K562 (cell line): ENCODE data around the gene RPTOR. TPM values are rescaled to one million over a fixed set of nuclear protein-coding genes. Genes with fewer than 3 reads are reported as not detected.

ENCODE experiments used
- ATAC-seq: fragments of 200-7000 bp; cut with Tn5 transposase; 3 replicates; pipeline ENCODE4 v1.9.1; 2020; ENCODE audit warnings: moderate library complexity
- BruUV-seq: library from RNA; stranded (reverse); fragments of 400-500 nt; replicated peaks from 2 replicates; lab custom pipeline; 2021; lab: Mats Ljungman, UMichigan
- CTCF ChIA-PET: fragments of 300-600 bp; formaldehyde crosslinking; extraction: SDS; loops from one replicate; lab custom pipeline; 2021; ENCODE audit warnings: low intra/inter-chr PET ratio; lab: Yijun Ruan, JAX
- POLR2A ChIA-PET: fragments of 300-600, 350-650 bp; sonication (Branson Sonifier 250); formaldehyde crosslinking; extraction: SDS; loops from one replicate; lab custom pipeline; 2021; ENCODE audit warnings: antibody characterized with exemption, inconsistent platforms; lab: Yijun Ruan, JAX
- DNase-seq, 4 experiments: peaks; one replicate each; pipeline versions ENCODE4 v3.0.0 to v3.0.0-alpha.2; 2011 to 2018; ENCODE audit warnings: low spot score in 3 of 4, mixed read lengths in 3 of 4; ENCODE audit errors: extremely low read depth in 1 of 4
- FAIRE-seq: peaks from 2 replicates; lab custom pipeline; 2011; peaks lifted over from hg19 to GRCh38; lab: Jason Lieb, UNC
- H2AFZ ChIP-seq: 2 replicates; pipeline ENCODE4 v1.6.0; 2011; ENCODE audit warnings: low read depth, low read length, control low read depth, inconsistent platforms
- H3K27ac ChIP-seq: fragments of 200-600 bp; 3 replicates; pipeline ENCODE4 v1.8.0; 2011; ENCODE audit warnings: low read depth, mild to moderate bottlenecking, control low read depth, inconsistent platforms, low read length, moderate library complexity, mixed read lengths; ENCODE audit errors: extremely low read depth
- H3K27me3 ChIP-seq, 2 experiments: fragments of 300-600 bp in 1 of 2; 2 replicates in 1 of 2; 3 replicates in 1 of 2; pipeline versions ENCODE4 v1.6.0 to v1.8.0; 2011; ENCODE audit warnings: inconsistent platforms in 2 of 2, low read length in 2 of 2, mild to moderate bottlenecking in 1 of 2, mixed read lengths in 1 of 2, moderate library complexity in 1 of 2; ENCODE audit not compliant: control insufficient read depth in 2 of 2, insufficient read depth in 2 of 2
- H3K36me3 ChIP-seq: fragments of 300-600 bp; 3 replicates; pipeline ENCODE4 v1.8.0; 2011; ENCODE audit warnings: mild to moderate bottlenecking, low read length, inconsistent platforms; ENCODE audit not compliant: control insufficient read depth, insufficient read depth
- H3K4me1 ChIP-seq, 2 experiments: fragments of 200-600 bp in 1 of 2; replicated peaks in 1 of 2; 2 replicates in 1 of 2; 3 replicates in 1 of 2; pipeline versions ENCODE4 v1.5.1 to v1.8.0; 2011; ENCODE audit warnings: inconsistent platforms in 2 of 2, low read length in 2 of 2, mild to moderate bottlenecking in 1 of 2, mixed read lengths in 1 of 2, moderate library complexity in 1 of 2; ENCODE audit not compliant: control insufficient read depth in 2 of 2, insufficient read depth in 2 of 2
- H3K4me2 ChIP-seq: 2 replicates; pipeline ENCODE4 v1.6.1; 2011; ENCODE audit warnings: low read length, control low read depth, inconsistent platforms, mixed read lengths; ENCODE audit not compliant: insufficient read depth
- H3K4me3 ChIP-seq: fragments of 200-600 bp; sonication (generic), shearing (Covaris generic); 2 replicates; pipeline ENCODE4 v1.5.1; 2016; ENCODE audit warnings: control low read depth, inconsistent platforms
- H3K79me2 ChIP-seq: fragments of 200-600 bp; 3 replicates; pipeline ENCODE4 v1.8.0; 2011; ENCODE audit warnings: low read length, inconsistent platforms; ENCODE audit not compliant: control insufficient read depth, insufficient read depth
- H3K9ac ChIP-seq, 2 experiments: 2 replicates each; pipeline versions ENCODE4 v1.6.0 to v1.6.1; 2011; ENCODE audit warnings: low read depth in 2 of 2, low read length in 2 of 2, control low read depth in 1 of 2, inconsistent platforms in 1 of 2, mild to moderate bottlenecking in 1 of 2, mixed read lengths in 1 of 2; ENCODE audit not compliant: insufficient read depth in 1 of 2
- H3K9me1 ChIP-seq: one replicate; pipeline ENCODE4 v1.6.0; 2011; ENCODE audit warnings: inconsistent platforms, mild to moderate bottlenecking, low read length, moderate library complexity; ENCODE audit not compliant: control insufficient read depth, insufficient read depth
- H3K9me3 ChIP-seq: replicated peaks from 2 replicates; pipeline ENCODE4 v1.5.1; 2011; ENCODE audit warnings: low read depth, low read length, inconsistent platforms; ENCODE audit not compliant: control insufficient read depth, insufficient read depth
- H4K20me1 ChIP-seq: replicated peaks from 2 replicates; pipeline ENCODE4 v1.6.1; 2011; ENCODE audit warnings: low read length, inconsistent platforms, mixed read lengths; ENCODE audit not compliant: control insufficient read depth, insufficient read depth
- ARID1B ChIP-seq: fragments of 450-650 bp; IDR thresholded peaks from 2 replicates; pipeline ENCODE4 v1.6.1; 2016; ENCODE audit warnings: antibody characterized with exemption, mild to moderate bottlenecking, inconsistent platforms
- GABPB1 ChIP-seq: sonication (generic); formaldehyde crosslinking; IDR thresholded peaks from 2 replicates; pipeline ENCODE4 v1.8.0; 2022; ENCODE audit warnings: mild to moderate bottlenecking, missing genetic modification reagents
- KAT8 ChIP-seq: fragments of 450-650 bp; IDR thresholded peaks from 2 replicates; pipeline ENCODE4 v1.6.1; 2016; ENCODE audit warnings: low read depth, mild to moderate bottlenecking
- POLR3A ChIP-seq: IDR thresholded peaks from 2 replicates; pipeline ENCODE4 v1.6.1; 2011; ENCODE audit warnings: borderline replicate concordance, mild to moderate bottlenecking, moderate library complexity; ENCODE audit not compliant: insufficient read length, insufficient read depth; ENCODE audit errors: extremely low read depth
- ZNF175 ChIP-seq: fragments of 200-800 bp; sonication (Bioruptor generic); IDR thresholded peaks from 2 replicates; pipeline ENCODE4 v1.6.1; 2016; ENCODE audit warnings: low read depth, mild to moderate bottlenecking, missing genetic modification characterization, missing compliant biosample characterization
- ZNF239 ChIP-seq: fragments of 250-450 bp; sonication (Bioruptor Pico); IDR thresholded peaks from 2 replicates; pipeline ENCODE4 v1.4.0; 2020; ENCODE audit warnings: mild to moderate bottlenecking
- ZNF668 ChIP-seq: fragments of 250-450 bp; sonication (Bioruptor Pico); IDR thresholded peaks from 2 replicates; pipeline ENCODE4 v1.8.0; 2022; ENCODE audit warnings: mild to moderate bottlenecking, inconsistent platforms
- ZNF780A ChIP-seq: fragments of 250-450 bp; sonication (Bioruptor Pico); IDR thresholded peaks from 2 replicates; pipeline ENCODE4 v1.5.0; 2021; ENCODE audit warnings: mild to moderate bottlenecking
- WGBS: fragments of 100-300 bp; shearing (Covaris generic); methylation state at CpG from one replicate; pipeline ENCODE4 v1.1.6; 2016; ENCODE audit warnings: low coverage, mixed read lengths; ENCODE audit not compliant: insufficient coverage; ENCODE audit errors: missing lambda C conversion rate; 5-methylcytosine and 5-hydroxymethylcytosine counted together
- in situ Hi-C: fragments of 300-500 bp; cut with MboI; formaldehyde crosslinking; loops from 4 replicates; pipeline ENCODE4 v1.15.0; 2018; ENCODE audit warnings: inconsistent platforms, mixed read lengths
- intact Hi-C: fragments of 100-400 bp; cut with micrococcal nuclease; formaldehyde crosslinking; loops from 2 replicates; pipeline ENCODE4 v1.14.2; 2022
- polyA plus RNA-seq, 8 experiments: library from polyadenylated mRNA; depleted of rRNA in 4 of 8; stranded (reverse) in 5 of 8; unstranded in 3 of 8; fragments of >200 nt; fragmentation: Nextera tagmentation in 2 of 8; fragmentation: Illumina TruSeq in 1 of 8; extraction: Ambion mirVana in 2 of 8; extraction: Trizol in 1 of 8; gene quantifications; 2 replicates each; pipeline versions ENCODE4 v1.2.1 to v1.2.3, GENCODE V29; 2011 to 2014; ENCODE audit warnings: inconsistent platforms in 1 of 8, missing spikeins in 1 of 8
- total RNA-seq, 7 experiments: library from RNA; depleted of rRNA in 6 of 7; stranded (reverse); fragments of >200 nt in 6 of 7; fragmentation: Illumina TruSeq in 2 of 7; extraction: Trizol in 2 of 7; gene quantifications; 2 replicates each; pipeline versions ENCODE4 v1.2.1 to v1.2.3, GENCODE V29; 2011 to 2021; ENCODE audit warnings: low replicate concordance in 1 of 7
- TF ChIP-seq, protein P1 (sequence below): sonication (generic); formaldehyde crosslinking; IDR thresholded peaks from 2 replicates; pipeline ENCODE4 v1.8.1; 2022; ENCODE audit warnings: missing genetic modification reagents
- TF ChIP-seq, protein P2 (sequence below): sonication (generic); formaldehyde crosslinking; IDR thresholded peaks from 2 replicates; pipeline ENCODE4 v1.8.1; 2023; ENCODE audit warnings: mild to moderate bottlenecking, missing genetic modification reagents
- TF ChIP-seq, protein P3 (sequence below): sonication (generic); formaldehyde crosslinking; IDR thresholded peaks from 2 replicates; pipeline ENCODE4 v1.8.0; 2022; ENCODE audit warnings: mild to moderate bottlenecking, missing genetic modification reagents

The RPTOR gene
- total and polyA plus RNA-seq, 9 of the 15 experiments (the other 6 are each of a cell fraction or from before 2014, with no cell fraction given) = 0.24 to 54.1 (median 10.2) TPM

DNA sequence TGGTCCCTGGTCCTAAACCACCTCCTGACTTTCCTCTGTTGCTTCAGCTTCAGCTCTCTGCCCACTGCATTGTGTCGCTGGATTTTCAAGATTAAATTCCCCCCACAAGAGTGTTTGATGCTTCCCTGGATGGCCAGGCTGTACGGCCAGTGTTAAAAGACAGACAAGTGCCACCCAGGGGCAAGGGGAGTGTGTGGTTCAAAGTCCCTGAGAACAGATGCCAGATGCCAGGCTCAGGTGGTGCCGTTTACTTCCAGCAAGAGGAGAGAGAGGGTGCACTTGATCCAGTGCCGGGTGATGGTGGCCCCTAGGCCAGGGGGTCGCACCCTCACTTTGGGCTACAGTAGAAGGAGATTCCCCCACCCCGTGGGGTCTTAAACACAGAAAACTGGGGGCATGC lies 109.2 kb downstream of the RPTOR start:
- Histone ChIP-seq H3K27me3 (no peaks in the 10 kb centered on the region), H3K9me1 (no peaks in the 10 kb centered on the region), H3K79me2 (peaks cover 67% of the 10 kb centered on the region), H3K4me1 (peaks cover 17 to 18% of the 10 kb centered on the region in 2 experiments), H3K36me3 (peaks cover 7% of the 10 kb centered on the region; the same call in 2 of the 3 replicates), H4K20me1 (peaks cover 6% of the 10 kb centered on the region; the same call in 1 of the 2 replicates), H3K4me2 (no peak overlapping the region), H3K4me3 (no peak overlapping the region), H3K9ac (no peak overlapping the region), H3K9me3 (no peaks in the 10 kb centered on the region), H3K27ac (no peak overlapping the region), H2AFZ (no peak overlapping the region)
- no peak for FAIRE-seq
- in situ Hi-C loops (no loop called here), intact Hi-C loops (loop anchor here (5.0 kb wide), 1 partner anchor 227 kb away; no protein-coding TSS in a partner anchor)
- ChIA-PET CTCF (no interaction called here), POLR2A (interaction anchor here (0.6 kb wide), 1 partner anchor 30 kb away, joined by 3 read pairs; no protein-coding TSS in a partner anchor)
- DNase-seq = no peak
- TF ChIP-seq, protein P1, sequence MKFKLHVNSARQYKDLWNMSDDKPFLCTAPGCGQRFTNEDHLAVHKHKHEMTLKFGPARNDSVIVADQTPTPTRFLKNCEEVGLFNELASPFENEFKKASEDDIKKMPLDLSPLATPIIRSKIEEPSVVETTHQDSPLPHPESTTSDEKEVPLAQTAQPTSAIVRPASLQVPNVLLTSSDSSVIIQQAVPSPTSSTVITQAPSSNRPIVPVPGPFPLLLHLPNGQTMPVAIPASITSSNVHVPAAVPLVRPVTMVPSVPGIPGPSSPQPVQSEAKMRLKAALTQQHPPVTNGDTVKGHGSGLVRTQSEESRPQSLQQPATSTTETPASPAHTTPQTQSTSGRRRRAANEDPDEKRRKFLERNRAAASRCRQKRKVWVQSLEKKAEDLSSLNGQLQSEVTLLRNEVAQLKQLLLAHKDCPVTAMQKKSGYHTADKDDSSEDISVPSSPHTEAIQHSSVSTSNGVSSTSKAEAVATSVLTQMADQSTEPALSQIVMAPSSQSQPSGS (CRISPR knock-in tag) = no peak
- TF ChIP-seq ZNF175 = no peak
- BruUV-seq = no TSS peak
- 97% methylated on average over 6 of the region's 6 CpGs for WGBS
- ATAC-seq = no peak

DNA sequence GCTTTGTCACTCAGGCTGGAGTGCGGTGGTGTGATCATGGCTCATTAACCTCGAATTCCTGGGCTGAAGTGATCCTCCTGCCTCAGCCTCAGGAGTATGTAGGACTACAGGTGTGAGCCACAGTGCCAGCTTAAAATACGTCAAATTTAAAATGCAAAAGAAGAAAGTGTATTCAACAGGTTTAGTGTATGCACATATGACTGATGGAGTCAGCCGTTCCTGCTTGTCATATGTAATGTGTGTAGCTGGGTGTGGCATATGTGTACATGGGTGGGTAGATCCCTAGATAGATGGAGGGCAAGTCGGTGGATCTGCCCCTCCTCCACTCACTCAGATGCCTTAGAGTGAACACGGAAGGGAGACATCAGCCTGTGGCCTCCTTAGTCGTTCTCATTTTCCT lies 111.0 kb downstream of the RPTOR start:
- intact Hi-C loops = no loop called here
- Histone ChIP-seq H3K27ac (no peak overlapping the region), H3K79me2 (peaks cover 55% of the 10 kb centered on the region), H3K27me3 (no peaks in the 10 kb centered on the region), H3K9ac (no peak overlapping the region), H2AFZ (no peak overlapping the region), H3K36me3 (no peaks in the 10 kb centered on the region), H3K4me2 (no peak overlapping the region), H3K4me3 (no peak overlapping the region), H3K9me1 (no peaks in the 10 kb centered on the region), H3K4me1 (peaks cover 4 to 11% of the 10 kb centered on the region in 2 experiments; a peak in 4 of 5 replicates), H4K20me1 (no peaks in the 10 kb centered on the region), H3K9me3 (no peaks in the 10 kb centered on the region)
- ChIA-PET CTCF (no interaction called here), POLR2A (interaction anchor here (0.6 kb wide), 1 partner anchor 224 kb away, joined by 4 read pairs; no protein-coding TSS in a partner anchor)
- FAIRE-seq (no peak), ATAC-seq (no peak), DNase-seq (no peak)
- no TSS peak for BruUV-seq
- WGBS = 77% methylated on average over 7 of the region's 7 CpGs
- in situ Hi-C loops = no loop called here
- TF ChIP-seq ZNF668 (CRISPR knock-in tag) (no peak), GABPB1 (CRISPR knock-in tag) (no peak), ZNF239 (CRISPR knock-in tag) (no peak), POLR3A (no peak), ZNF780A (CRISPR knock-in tag) (no peak), KAT8 (no peak), ARID1B (no peak)
- TF ChIP-seq, protein P2, sequence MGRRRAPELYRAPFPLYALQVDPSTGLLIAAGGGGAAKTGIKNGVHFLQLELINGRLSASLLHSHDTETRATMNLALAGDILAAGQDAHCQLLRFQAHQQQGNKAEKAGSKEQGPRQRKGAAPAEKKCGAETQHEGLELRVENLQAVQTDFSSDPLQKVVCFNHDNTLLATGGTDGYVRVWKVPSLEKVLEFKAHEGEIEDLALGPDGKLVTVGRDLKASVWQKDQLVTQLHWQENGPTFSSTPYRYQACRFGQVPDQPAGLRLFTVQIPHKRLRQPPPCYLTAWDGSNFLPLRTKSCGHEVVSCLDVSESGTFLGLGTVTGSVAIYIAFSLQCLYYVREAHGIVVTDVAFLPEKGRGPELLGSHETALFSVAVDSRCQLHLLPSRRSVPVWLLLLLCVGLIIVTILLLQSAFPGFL (CRISPR knock-in tag) = no peak
- TF ChIP-seq, protein P3, sequence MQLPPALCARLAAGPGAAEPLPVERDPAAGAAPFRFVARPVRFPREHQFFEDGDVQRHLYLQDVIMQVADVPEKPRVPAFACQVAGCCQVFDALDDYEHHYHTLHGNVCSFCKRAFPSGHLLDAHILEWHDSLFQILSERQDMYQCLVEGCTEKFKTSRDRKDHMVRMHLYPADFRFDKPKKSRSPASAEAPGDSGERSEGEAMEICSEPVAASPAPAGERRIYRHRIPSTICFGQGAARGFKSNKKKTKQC (CRISPR knock-in tag) = no peak
